Upper lobe of left lung (tissue), 6 donors: ENCODE data around the gene ATF6. TPM values are rescaled to one million over a fixed set of nuclear protein-coding genes. Genes with fewer than 3 reads are reported as not detected.
A peak's percentile ranks its signal among the peaks of the same experiment; 100 is the strongest.

Source experiments
- ATAC-seq, 2 donors: fragments of 200-7000 bp; cut with Tn5 transposase; one replicate each; pipeline ENCODE4 v1.9.1; 2022; ENCODE audit warnings: mild to moderate bottlenecking in 2 of 2, moderate library complexity in 2 of 2; ENCODE audit not compliant: low FRiP score in 2 of 2
- DNase-seq, 2 donors: peaks; one replicate each; pipeline ENCODE4 v3.0.0-alpha.2; 2019 to 2020
- H3K27ac ChIP-seq, 4 donors: fragments of 200-600 bp; sonication (generic); one replicate each; pipeline ENCODE4 v1.5.1; 2016 to 2019
- H3K27me3 ChIP-seq, 4 donors: fragments of 200-600 bp; sonication (generic); one replicate each; pipeline ENCODE4 v1.5.1; 2017 to 2019
- H3K36me3 ChIP-seq, 4 donors: fragments of 200-600 bp; sonication (generic); one replicate each; pipeline ENCODE4 v1.5.1; 2016 to 2019
- H3K4me1 ChIP-seq, 4 donors: fragments of 200-600 bp; sonication (generic); one replicate each; pipeline ENCODE4 v1.5.1; 2018 to 2019
- H3K4me3 ChIP-seq, 4 donors: fragments of 200-600 bp; sonication (generic); one replicate each; pipeline ENCODE4 v1.5.1; 2017 to 2019; ENCODE audit warnings: mild to moderate bottlenecking in 2 of 4, moderate library complexity in 1 of 4
- H3K9me3 ChIP-seq, 4 donors: fragments of 200-600 bp; sonication (generic); one replicate each; pipeline ENCODE4 v1.5.1; 2018 to 2019
- EP300 ChIP-seq, 4 donors: sonication (generic); formaldehyde crosslinking; IDR thresholded peaks; one replicate each; pipeline ENCODE4 v1.5.1; 2017; ENCODE audit warnings: antibody characterized with exemption in 4 of 4, control low read depth in 2 of 4
- POLR2A ChIP-seq, 4 donors: fragments of 450-650 bp; IDR thresholded peaks; one replicate each; pipeline ENCODE4 v1.5.1; 2016 to 2017; ENCODE audit warnings: antibody characterized with exemption in 4 of 4, mild to moderate bottlenecking in 2 of 4
- POLR2AphosphoS5 ChIP-seq, 2 donors: sonication (generic); formaldehyde crosslinking; IDR thresholded peaks; one replicate each; pipeline ENCODE4 v1.5.1; 2017; ENCODE audit warnings: antibody characterized with exemption in 2 of 2
- WGBS, 2 donors: methylation state at CpG; one replicate each; pipeline ENCODE4 v1.1.5; 2017 to 2018; 5-methylcytosine and 5-hydroxymethylcytosine counted together
- total RNA-seq, 6 donors: library from RNA; depleted of rRNA in 4 of 6; stranded (reverse); fragments of >200 nt in 4 of 6; gene quantifications; one replicate each; pipeline versions ENCODE4 v1.1.0 to v1.2.1, GENCODE V29; 2016 to 2021
- TF ChIP-seq, protein P1 (sequence below), 6 experiments: fragments of 450-650 bp in 4 of 6; fragments of 200-600 bp in 2 of 6; sonication (generic) in 2 of 6; IDR thresholded peaks; one replicate each; pipeline ENCODE4 v1.5.1; 2016 to 2019; ENCODE audit warnings: antibody characterized with exemption in 6 of 6
- donor health status: DM: no; HTN: no; CAD: no; lungs with moderate emphysema.
- donor health status: DM: no; HTN: yes; CAD: no; lungs with severe emphysema.

Gene ATF6
- total RNA-seq, 6 donors from 2014 or later, result 14.2 to 36.7 (median 27.0) TPM

GRCh38 chr1:161978011-161978790 lies 212.1 kb downstream of the ATF6 start:
- H3K36me3 ChIP-seq, result no peaks in the 10 kb centered on the region
- 88 to 95% methylated on average over 23 to 31 of the region's 31 CpGs for WGBS, 2 donors
- H3K27ac ChIP-seq, result no peak overlapping the region
- TF ChIP-seq, protein P1, sequence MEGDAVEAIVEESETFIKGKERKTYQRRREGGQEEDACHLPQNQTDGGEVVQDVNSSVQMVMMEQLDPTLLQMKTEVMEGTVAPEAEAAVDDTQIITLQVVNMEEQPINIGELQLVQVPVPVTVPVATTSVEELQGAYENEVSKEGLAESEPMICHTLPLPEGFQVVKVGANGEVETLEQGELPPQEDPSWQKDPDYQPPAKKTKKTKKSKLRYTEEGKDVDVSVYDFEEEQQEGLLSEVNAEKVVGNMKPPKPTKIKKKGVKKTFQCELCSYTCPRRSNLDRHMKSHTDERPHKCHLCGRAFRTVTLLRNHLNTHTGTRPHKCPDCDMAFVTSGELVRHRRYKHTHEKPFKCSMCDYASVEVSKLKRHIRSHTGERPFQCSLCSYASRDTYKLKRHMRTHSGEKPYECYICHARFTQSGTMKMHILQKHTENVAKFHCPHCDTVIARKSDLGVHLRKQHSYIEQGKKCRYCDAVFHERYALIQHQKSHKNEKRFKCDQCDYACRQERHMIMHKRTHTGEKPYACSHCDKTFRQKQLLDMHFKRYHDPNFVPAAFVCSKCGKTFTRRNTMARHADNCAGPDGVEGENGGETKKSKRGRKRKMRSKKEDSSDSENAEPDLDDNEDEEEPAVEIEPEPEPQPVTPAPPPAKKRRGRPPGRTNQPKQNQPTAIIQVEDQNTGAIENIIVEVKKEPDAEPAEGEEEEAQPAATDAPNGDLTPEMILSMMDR (IDR thresholded peaks at IDR 0.05), result no peak
- TF ChIP-seq POLR2A (IDR thresholded peaks at IDR 0.05), result no peak
- TF ChIP-seq POLR2AphosphoS5 (IDR thresholded peaks at IDR 0.05), result no peak
- TF ChIP-seq EP300 (IDR thresholded peaks at IDR 0.05), result no peak
- no peaks in the 10 kb centered on the region for H3K9me3 ChIP-seq
- peaks cover 0 to 5% (median 2%) of the 10 kb centered on the region in 4 donors for H3K4me1 ChIP-seq
- ATAC-seq (no peak), DNase-seq (peak in 1 of 2 donors; percentile 44)
- no peak overlapping the region for H3K4me3 ChIP-seq
- no peaks in the 10 kb centered on the region for H3K27me3 ChIP-seq

DNA sequence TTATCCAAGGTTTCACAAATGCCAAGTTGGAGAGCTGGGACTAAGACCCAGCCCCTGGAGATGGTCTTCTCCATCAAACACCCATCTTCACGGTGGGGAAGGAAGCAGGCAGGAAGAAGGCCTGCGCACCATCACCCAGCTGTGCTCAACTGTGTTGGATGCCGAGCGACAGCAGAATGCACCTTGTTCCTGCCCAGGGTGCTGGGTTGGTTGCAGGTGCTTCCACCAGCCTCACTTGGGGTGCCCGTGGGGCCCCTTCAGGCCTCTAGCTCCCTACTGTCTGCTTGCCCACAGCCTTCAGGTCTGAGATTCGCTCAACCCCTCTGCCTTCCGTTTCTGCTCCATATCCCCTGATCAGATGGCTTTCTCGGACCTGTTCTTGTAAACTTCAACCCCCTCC lies 215.0 kb downstream of the ATF6 start:
- WGBS, 2 donors, result 85 to 87% methylated on average over 8 of the region's 8 CpGs
- no peaks in the 10 kb centered on the region for H3K36me3 ChIP-seq
- H3K4me1 ChIP-seq, result no peaks in the 10 kb centered on the region
- TF ChIP-seq, protein P1 (IDR thresholded peaks at IDR 0.05), result no peak
- TF ChIP-seq POLR2A (IDR thresholded peaks at IDR 0.05) (no peak), POLR2AphosphoS5 (IDR thresholded peaks at IDR 0.05) (no peak), EP300 (IDR thresholded peaks at IDR 0.05) (no peak)
- H3K9me3 ChIP-seq, result no peaks in the 10 kb centered on the region
- H3K27ac ChIP-seq, result no peak overlapping the region
- DNase-seq (peak in 1 of 2 donors; percentile 36), ATAC-seq (no peak)
- no peak overlapping the region for H3K4me3 ChIP-seq
- no peaks in the 10 kb centered on the region for H3K27me3 ChIP-seq

DNA sequence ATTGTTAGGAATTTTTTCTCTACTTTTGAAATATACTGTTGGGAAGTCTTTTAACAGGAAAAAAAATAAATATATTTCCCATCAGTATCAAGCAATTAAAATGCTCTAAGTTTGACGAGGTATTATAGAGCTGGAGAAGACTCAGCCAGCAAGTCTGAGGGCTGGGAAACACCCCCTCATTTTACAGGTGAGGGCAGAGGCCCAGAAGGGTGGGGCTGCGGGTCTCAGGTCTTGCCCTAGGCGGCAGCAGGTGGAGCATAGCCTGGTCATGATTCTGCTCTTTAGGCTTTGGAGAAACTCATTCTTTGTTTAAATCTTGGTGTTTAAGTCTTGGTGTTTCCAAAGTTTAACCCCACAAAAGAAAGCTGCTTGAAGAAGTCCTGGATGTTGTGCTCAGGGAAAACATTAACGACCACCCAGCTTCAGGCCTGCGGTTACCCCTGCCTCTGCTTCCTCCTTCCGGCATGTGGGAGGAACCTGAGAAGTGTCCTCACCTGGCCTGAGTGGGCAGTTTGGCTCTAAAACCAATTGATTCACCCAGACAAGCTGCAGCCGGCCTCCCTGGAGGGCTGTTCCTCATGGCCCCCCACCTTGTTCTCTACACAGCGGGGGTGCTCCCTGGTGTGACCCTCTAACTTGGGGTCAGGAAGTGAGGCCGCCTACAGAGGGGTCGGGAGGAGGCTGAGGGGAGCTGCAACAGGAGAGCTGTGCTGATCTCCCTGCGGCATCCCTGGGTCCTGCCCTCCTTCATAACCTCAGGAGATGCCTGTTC lies 215.8 kb downstream of the ATF6 start:
- H3K36me3 ChIP-seq, result no peaks in the 10 kb centered on the region
- peak in 1 of 2 donors; percentile 19 for DNase-seq
- H3K27ac ChIP-seq, result no peak overlapping the region
- peaks cover 0 to 2% (median 0%) of the 10 kb centered on the region in 4 donors for H3K4me1 ChIP-seq
- no peak for ATAC-seq
- no peaks in the 10 kb centered on the region for H3K27me3 ChIP-seq
- H3K4me3 ChIP-seq, result no peak overlapping the region
- 81 to 85% methylated on average over 10 to 11 of the region's 11 CpGs for WGBS, 2 donors
- TF ChIP-seq, protein P1 (IDR thresholded peaks at IDR 0.05), result no peak
- TF ChIP-seq POLR2AphosphoS5 (IDR thresholded peaks at IDR 0.05), result no peak
- TF ChIP-seq EP300 (IDR thresholded peaks at IDR 0.05), result no peak
- no peak for TF ChIP-seq POLR2A (IDR thresholded peaks at IDR 0.05)
- peaks cover 0 to under 1% (median 0%) of the 10 kb centered on the region in 4 donors for H3K9me3 ChIP-seq

DNA sequence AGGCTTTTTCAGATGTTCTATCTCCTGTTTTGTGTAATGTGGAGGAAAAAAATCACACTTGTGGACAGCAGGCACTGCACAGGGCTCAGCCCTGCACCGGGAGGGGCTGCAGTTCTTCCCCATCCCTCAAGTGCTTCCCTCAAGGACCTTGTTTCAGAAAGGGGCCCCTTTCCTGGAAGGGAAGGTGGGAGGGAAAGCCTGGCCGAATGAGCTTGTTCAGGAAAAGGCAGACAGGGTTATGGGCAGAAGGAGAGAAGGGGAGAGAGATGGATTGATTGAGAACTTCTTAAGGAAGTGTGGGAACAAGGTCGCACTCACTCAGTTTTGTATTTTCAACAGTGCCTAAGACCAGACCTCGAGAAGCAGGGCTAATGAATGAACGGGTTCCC lies 216.4 kb downstream of the ATF6 start:
- Histone ChIP-seq H3K4me1 (peaks cover 0 to 2% (median 0%) of the 10 kb centered on the region in 4 donors), H3K9me3 (peaks cover 0 to 6% (median 3%) of the 10 kb centered on the region in 4 donors), H3K27me3 (no peaks in the 10 kb centered on the region), H3K4me3 (no peak overlapping the region), H3K27ac (no peak overlapping the region), H3K36me3 (no peaks in the 10 kb centered on the region)
- DNase-seq, result no peak
- TF ChIP-seq, protein P1 (IDR thresholded peaks at IDR 0.05), result no peak
- TF ChIP-seq EP300 (IDR thresholded peaks at IDR 0.05), result no peak
- TF ChIP-seq POLR2A (IDR thresholded peaks at IDR 0.05), result no peak
- TF ChIP-seq POLR2AphosphoS5 (IDR thresholded peaks at IDR 0.05), result no peak
- WGBS, 2 donors, result 39 to 44% methylated on average over 5 of the region's 5 CpGs
- ATAC-seq, result no peak
